Measurements from ENCODE around the gene GPC6.

GRCh38 chr13:93746589-93746988 is 520.0 kb downstream of the GPC6 start:
- TF ChIP-seq CTCF (IDR thresholded peaks at IDR 0.05; ENCODE audit: low read length): no peak
- TF ChIP-seq EZH2 (optimal IDR thresholded peaks at IDR 0.05; ENCODE audit: low read depth, low read length): no peak
- no peak for TF ChIP-seq EZH2phosphoT487 (IDR thresholded peaks at IDR 0.05; ENCODE audit: low read length)
